ENCODE data around the gene KHDC4. TPM values are rescaled to one million over a fixed set of nuclear protein-coding genes. Genes with fewer than 3 reads are reported as not detected.

Gene KHDC4
- total and polyA plus RNA-seq, 9 donors = 24.5 to 38.0 (median 30.0) TPM

- Histone ChIP-seq H3K4me1 (ENCODE audit: control insufficient read depth, insufficient read depth, low read length) (peaks cover 17% of the 10 kb centered on the region), H3K4me3 (ENCODE audit: low read length) (no peak overlapping the region), H3K9me3 (replicated peaks; ENCODE audit: control insufficient read depth, low read depth, low read length) (no peaks in the 10 kb centered on the region), H3K36me3 (ENCODE audit: control insufficient read depth, insufficient read depth, low read length) (peaks cover 11% of the 10 kb centered on the region), H3K27me3 (ENCODE audit: control insufficient read depth, insufficient read depth, low read length) (no peaks in the 10 kb centered on the region), H3K27ac (ENCODE audit: low read length) (no peak overlapping the region)
- 71% methylated on average over 9 of the region's 9 CpGs for WGBS (ENCODE audit: insufficient coverage)
- no peak for DNase-seq
These were observed 60.4 kb downstream of the KHDC4 start for GRCh38 chr1:155873860-155874259.

- no peak overlapping the region for H3K4me3 ChIP-seq (ENCODE audit: low read length)
- no peaks in the 10 kb centered on the region for H3K27me3 ChIP-seq (ENCODE audit: control insufficient read depth, insufficient read depth, low read length)
- WGBS (ENCODE audit: insufficient coverage) = 92% methylated on average over 5 of the region's 5 CpGs
- no peaks in the 10 kb centered on the region for H3K9me3 ChIP-seq (replicated peaks; ENCODE audit: control insufficient read depth, low read depth, low read length)
- H3K4me1 ChIP-seq (ENCODE audit: control insufficient read depth, insufficient read depth, low read length) = peaks cover 17% of the 10 kb centered on the region
- H3K36me3 ChIP-seq (ENCODE audit: control insufficient read depth, insufficient read depth, low read length) = peaks cover 7% of the 10 kb centered on the region
- no peak for DNase-seq
- no peak overlapping the region for H3K27ac ChIP-seq (ENCODE audit: low read length)
These were observed 61.7 kb downstream of the KHDC4 start for GRCh38 chr1:155872527-155872926.

GRCh38 chr1:155871390-155871789 is 62.8 kb downstream of the KHDC4 start:
- peaks cover 17% of the 10 kb centered on the region for H3K4me1 ChIP-seq (ENCODE audit: control insufficient read depth, insufficient read depth, low read length)
- WGBS (ENCODE audit: insufficient coverage) = 67% methylated on average over 1 of the region's 1 CpG
- H3K27me3 ChIP-seq (ENCODE audit: control insufficient read depth, insufficient read depth, low read length) = no peaks in the 10 kb centered on the region
- no peak overlapping the region for H3K4me3 ChIP-seq (ENCODE audit: low read length)
- H3K36me3 ChIP-seq (ENCODE audit: control insufficient read depth, insufficient read depth, low read length) = peaks cover 7% of the 10 kb centered on the region
- peak overlapping the region; percentile 65 for H3K27ac ChIP-seq (ENCODE audit: low read length)
- peak; percentile 87 for DNase-seq
- H3K9me3 ChIP-seq (replicated peaks; ENCODE audit: control insufficient read depth, low read depth, low read length) = no peaks in the 10 kb centered on the region

- DNase-seq = no peak
- H3K27me3 ChIP-seq (ENCODE audit: control insufficient read depth, insufficient read depth, low read length) = no peaks in the 10 kb centered on the region
- no peaks in the 10 kb centered on the region for H3K9me3 ChIP-seq (replicated peaks; ENCODE audit: control insufficient read depth, low read depth, low read length)
- peaks cover 4% of the 10 kb centered on the region for H3K36me3 ChIP-seq (ENCODE audit: control insufficient read depth, insufficient read depth, low read length)
- no peak overlapping the region for H3K27ac ChIP-seq (ENCODE audit: low read length)
- 100% methylated on average over 3 of the region's 8 CpGs for WGBS (ENCODE audit: insufficient coverage)
- H3K4me1 ChIP-seq (ENCODE audit: control insufficient read depth, insufficient read depth, low read length) = peaks cover 17% of the 10 kb centered on the region
- no peak overlapping the region for H3K4me3 ChIP-seq (ENCODE audit: low read length)
These were observed 66.4 kb downstream of the KHDC4 start for GRCh38 chr1:155867766-155868165.

- Histone ChIP-seq H3K27me3 (ENCODE audit: control insufficient read depth, insufficient read depth, low read length) (no peaks in the 10 kb centered on the region), H3K36me3 (ENCODE audit: control insufficient read depth, insufficient read depth, low read length) (no peaks in the 10 kb centered on the region), H3K4me3 (ENCODE audit: low read length) (no peak overlapping the region), H3K27ac (ENCODE audit: low read length) (no peak overlapping the region), H3K9me3 (replicated peaks; ENCODE audit: control insufficient read depth, low read depth, low read length) (no peaks in the 10 kb centered on the region), H3K4me1 (ENCODE audit: control insufficient read depth, insufficient read depth, low read length) (peaks cover 14% of the 10 kb centered on the region)
- no peak for DNase-seq
These were observed 69.8 kb downstream of the KHDC4 start for GRCh38 chr1:155864393-155864792.

Other genes starting within 250 kb of the KHDC4 start
- gene YY1AP1, start 245.6 kb downstream of the KHDC4 start, total RNA-seq = 60.6 TPM
- 10 to 100 TPM; 44.1 to 56.8 (median 51.2) TPM for gene YY1AP1, start 245.6 kb downstream of the KHDC4 start, polyA plus RNA-seq (ENCODE audit: insufficient read depth in 1 of 8, insufficient read length in 8 of 8, low replicate concordance in 1 of 8)
- 62.9 TPM for gene DAP3, start 245.3 kb downstream of the KHDC4 start, total RNA-seq
- gene DAP3, start 245.3 kb downstream of the KHDC4 start, polyA plus RNA-seq (ENCODE audit: insufficient read depth in 1 of 8, insufficient read length in 8 of 8, low replicate concordance in 1 of 8) = 100 to 1,000 TPM; 117 to 142 (median 124) TPM
- 28.0 TPM for gene GON4L, start 77.2 kb downstream of the KHDC4 start, total RNA-seq
- gene GON4L, start 77.2 kb downstream of the KHDC4 start, polyA plus RNA-seq (ENCODE audit: insufficient read depth in 1 of 8, insufficient read length in 8 of 8, low replicate concordance in 1 of 8) = 10 to 100 TPM; 25.4 to 36.9 (median 28.2) TPM
- 12.0 TPM for gene SYT11, start 74.8 kb downstream of the KHDC4 start, total RNA-seq
- 10 to 100 TPM in 7 of 8 donors, 1 to 10 TPM in 1; 9.5 to 20.2 (median 12.0) TPM for gene SYT11, start 74.8 kb downstream of the KHDC4 start, polyA plus RNA-seq (ENCODE audit: insufficient read depth in 1 of 8, insufficient read length in 8 of 8, low replicate concordance in 1 of 8)
- gene RIT1, start 23.1 kb downstream of the KHDC4 start, total RNA-seq = 27.7 TPM
- gene RIT1, start 23.1 kb downstream of the KHDC4 start, polyA plus RNA-seq (ENCODE audit: insufficient read depth in 1 of 8, insufficient read length in 8 of 8, low replicate concordance in 1 of 8) = 10 to 100 TPM; 19.2 to 37.0 (median 25.5) TPM
- gene RXFP4, start 7.2 kb upstream of the KHDC4 start, total RNA-seq = not detected
- gene RXFP4, start 7.2 kb upstream of the KHDC4 start, polyA plus RNA-seq (ENCODE audit: insufficient read depth in 1 of 8, insufficient read length in 8 of 8, low replicate concordance in 1 of 8) = under 1 TPM in 5 of 8 donors, not detected in 3; 0.12 to 0.65 (median 0.23) TPM
- 100 TPM for gene ARHGEF2, start 44.1 kb upstream of the KHDC4 start, total RNA-seq
- 100 to 1,000 TPM; 124 to 153 (median 140) TPM for gene ARHGEF2, start 44.1 kb upstream of the KHDC4 start, polyA plus RNA-seq (ENCODE audit: insufficient read depth in 1 of 8, insufficient read length in 8 of 8, low replicate concordance in 1 of 8)
- 287 TPM for gene SSR2, start 86.5 kb upstream of the KHDC4 start, total RNA-seq
- gene SSR2, start 86.5 kb upstream of the KHDC4 start, polyA plus RNA-seq (ENCODE audit: insufficient read depth in 1 of 8, insufficient read length in 8 of 8, low replicate concordance in 1 of 8) = 100 to 1,000 TPM; 210 to 323 (median 247) TPM
- 19.2 TPM for gene UBQLN4, start 119.4 kb upstream of the KHDC4 start, total RNA-seq
- 10 to 100 TPM; 40.1 to 48.0 (median 43.8) TPM for gene UBQLN4, start 119.4 kb upstream of the KHDC4 start, polyA plus RNA-seq (ENCODE audit: insufficient read depth in 1 of 8, insufficient read length in 8 of 8, low replicate concordance in 1 of 8)
- gene LAMTOR2, start 120.4 kb upstream of the KHDC4 start, total RNA-seq = 53.7 TPM
- 10 to 100 TPM; 38.7 to 51.0 (median 44.9) TPM for gene LAMTOR2, start 120.4 kb upstream of the KHDC4 start, polyA plus RNA-seq (ENCODE audit: insufficient read depth in 1 of 8, insufficient read length in 8 of 8, low replicate concordance in 1 of 8)
- not detected for gene RAB25, start 126.7 kb upstream of the KHDC4 start, total RNA-seq
- 1 to 10 TPM in 3 of 8 donors, under 1 TPM in 5; 0.16 to 7.4 (median 0.30) TPM for gene RAB25, start 126.7 kb upstream of the KHDC4 start, polyA plus RNA-seq (ENCODE audit: insufficient read depth in 1 of 8, insufficient read length in 8 of 8, low replicate concordance in 1 of 8)
- 9.4 TPM for gene MEX3A, start 148.1 kb upstream of the KHDC4 start, total RNA-seq
- gene MEX3A, start 148.1 kb upstream of the KHDC4 start, polyA plus RNA-seq (ENCODE audit: insufficient read depth in 1 of 8, insufficient read length in 8 of 8, low replicate concordance in 1 of 8) = 10 to 100 TPM; 15.8 to 32.4 (median 25.8) TPM
- 371 TPM for gene LMNA, start 180.3 kb upstream of the KHDC4 start, total RNA-seq
- 100 to 1,000 TPM; 335 to 408 (median 371) TPM for gene LMNA, start 180.3 kb upstream of the KHDC4 start, polyA plus RNA-seq (ENCODE audit: insufficient read depth in 1 of 8, insufficient read length in 8 of 8, low replicate concordance in 1 of 8)
- 2.5 TPM for gene SEMA4A, start 219.2 kb upstream of the KHDC4 start, total RNA-seq
- gene SEMA4A, start 219.2 kb upstream of the KHDC4 start, polyA plus RNA-seq (ENCODE audit: insufficient read depth in 1 of 8, insufficient read length in 8 of 8, low replicate concordance in 1 of 8) = 1 to 10 TPM; 1.5 to 5.4 (median 3.3) TPM

All from muscle of leg (tissue), 11 donors.